PFSK-1 (cell line): ENCODE results near the gene XXYLT1.

Experiments used
- FOXP2 ChIP-seq: optimal IDR thresholded peaks from 2 replicates; pipeline ENCODE3; 2011; ENCODE audit warnings: borderline replicate concordance, control low read depth, inconsistent platforms; ENCODE audit not compliant: insufficient read depth; ENCODE audit errors: extremely low read length, extremely low read depth
- POLR2AphosphoS5 ChIP-seq: IDR thresholded peaks from 2 replicates; pipeline ENCODE4 v1.6.1; 2012; ENCODE audit warnings: low read depth, mild to moderate bottlenecking, control low read depth, low read length, moderate library complexity
- REST ChIP-seq, 2 experiments: IDR thresholded peaks; 2 replicates each; pipeline versions ENCODE4 v1.6.1 to v1.8.0; 2011 to 2012; ENCODE audit warnings: low read depth in 2 of 2, low read length in 2 of 2, control low read depth in 1 of 2, inconsistent platforms in 1 of 2, mild to moderate bottlenecking in 1 of 2, moderate library complexity in 1 of 2; ENCODE audit not compliant: insufficient read depth in 1 of 2
- SIN3A ChIP-seq: IDR thresholded peaks from 2 replicates; pipeline ENCODE4 v1.6.1; 2012; ENCODE audit warnings: mild to moderate bottlenecking, low read length, moderate library complexity, borderline replicate concordance; ENCODE audit not compliant: insufficient read depth
- TAF1 ChIP-seq: IDR thresholded peaks from 2 replicates; pipeline ENCODE4 v1.6.1; 2012; ENCODE audit warnings: low read length, control low read depth, borderline replicate concordance; ENCODE audit not compliant: insufficient read depth

Gene XXYLT1

GRCh38 chr3:195110647-195111318 is 160.2 kb downstream of the XXYLT1 start:
- TF ChIP-seq FOXP2 = no peak
- no peak for TF ChIP-seq TAF1
- no peak for TF ChIP-seq SIN3A
- no peak for TF ChIP-seq POLR2AphosphoS5
- TF ChIP-seq REST (IDR thresholded peaks at IDR 0.05; ENCODE audit: insufficient read depth in 1 of 2, low read depth in 2 of 2, low read length in 2 of 2) = no peak

- TF ChIP-seq TAF1 = no peak
- TF ChIP-seq FOXP2 = no peak
- TF ChIP-seq REST (IDR thresholded peaks at IDR 0.05; ENCODE audit: insufficient read depth in 1 of 2, low read depth in 2 of 2, low read length in 2 of 2) = no peak
Observed at GRCh38 chr3:195109098-195109657, 161.8 kb downstream of the XXYLT1 start.

- TF ChIP-seq TAF1 (no peak), POLR2AphosphoS5 (no peak), FOXP2 (no peak), REST (IDR thresholded peaks at IDR 0.05; ENCODE audit: insufficient read depth in 1 of 2, low read depth in 2 of 2, low read length in 2 of 2) (no peak), SIN3A (no peak)
Observed at GRCh38 chr3:195107593-195107992, 163.4 kb downstream of the XXYLT1 start.

GRCh38 chr3:195106418-195106906 is 164.5 kb downstream of the XXYLT1 start:
- no peak for TF ChIP-seq TAF1
- TF ChIP-seq FOXP2 = peak; percentile 83

- TF ChIP-seq POLR2AphosphoS5 = no peak
- no peak for TF ChIP-seq FOXP2
- no peak for TF ChIP-seq REST (IDR thresholded peaks at IDR 0.05; ENCODE audit: insufficient read depth in 1 of 2, low read depth in 2 of 2, low read length in 2 of 2)
- TF ChIP-seq TAF1 = no peak
- TF ChIP-seq SIN3A = no peak
Observed at GRCh38 chr3:195105841-195106417, 165.0 kb downstream of the XXYLT1 start.
